Muscle layer of colon (tissue), 2 donors: ENCODE data around the gene CYP2W1.

Experiments
- H3K27ac ChIP-seq: one replicate; pipeline ENCODE4 v1.7.0; 2013; ENCODE audit warnings: low read depth, mild to moderate bottlenecking, low read length, moderate library complexity
- H3K27me3 ChIP-seq, 2 donors: one replicate each; pipeline ENCODE4 v1.7.0; 2013; ENCODE audit warnings: low read length in 2 of 2, mild to moderate bottlenecking in 2 of 2; ENCODE audit not compliant: insufficient read depth in 2 of 2, control insufficient read depth in 1 of 2
- H3K36me3 ChIP-seq: one replicate; pipeline ENCODE4 v1.7.0; 2013; ENCODE audit warnings: mild to moderate bottlenecking, low read length; ENCODE audit not compliant: insufficient read depth
- H3K4me1 ChIP-seq: one replicate; pipeline ENCODE4 v1.7.0; 2013; ENCODE audit warnings: mild to moderate bottlenecking, low read length; ENCODE audit not compliant: insufficient read depth
- H3K4me3 ChIP-seq, 2 donors: one replicate each; pipeline ENCODE4 v1.7.0; 2013; ENCODE audit warnings: low read length in 2 of 2, low read depth in 1 of 2, mild to moderate bottlenecking in 1 of 2, moderate library complexity in 1 of 2
- H3K9ac ChIP-seq: one replicate; pipeline ENCODE4 v1.7.0; 2013; ENCODE audit warnings: low read length
- H3K9me3 ChIP-seq: one replicate; pipeline ENCODE4 v1.7.0; 2013; ENCODE audit warnings: mild to moderate bottlenecking, low read length
- donor health status: abdominal sarcoma.
- donor health status: Adenocarcinoma of cecum.

CYP2W1 gene, protein sequence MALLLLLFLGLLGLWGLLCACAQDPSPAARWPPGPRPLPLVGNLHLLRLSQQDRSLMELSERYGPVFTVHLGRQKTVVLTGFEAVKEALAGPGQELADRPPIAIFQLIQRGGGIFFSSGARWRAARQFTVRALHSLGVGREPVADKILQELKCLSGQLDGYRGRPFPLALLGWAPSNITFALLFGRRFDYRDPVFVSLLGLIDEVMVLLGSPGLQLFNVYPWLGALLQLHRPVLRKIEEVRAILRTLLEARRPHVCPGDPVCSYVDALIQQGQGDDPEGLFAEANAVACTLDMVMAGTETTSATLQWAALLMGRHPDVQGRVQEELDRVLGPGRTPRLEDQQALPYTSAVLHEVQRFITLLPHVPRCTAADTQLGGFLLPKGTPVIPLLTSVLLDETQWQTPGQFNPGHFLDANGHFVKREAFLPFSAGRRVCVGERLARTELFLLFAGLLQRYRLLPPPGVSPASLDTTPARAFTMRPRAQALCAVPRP

DNA sequence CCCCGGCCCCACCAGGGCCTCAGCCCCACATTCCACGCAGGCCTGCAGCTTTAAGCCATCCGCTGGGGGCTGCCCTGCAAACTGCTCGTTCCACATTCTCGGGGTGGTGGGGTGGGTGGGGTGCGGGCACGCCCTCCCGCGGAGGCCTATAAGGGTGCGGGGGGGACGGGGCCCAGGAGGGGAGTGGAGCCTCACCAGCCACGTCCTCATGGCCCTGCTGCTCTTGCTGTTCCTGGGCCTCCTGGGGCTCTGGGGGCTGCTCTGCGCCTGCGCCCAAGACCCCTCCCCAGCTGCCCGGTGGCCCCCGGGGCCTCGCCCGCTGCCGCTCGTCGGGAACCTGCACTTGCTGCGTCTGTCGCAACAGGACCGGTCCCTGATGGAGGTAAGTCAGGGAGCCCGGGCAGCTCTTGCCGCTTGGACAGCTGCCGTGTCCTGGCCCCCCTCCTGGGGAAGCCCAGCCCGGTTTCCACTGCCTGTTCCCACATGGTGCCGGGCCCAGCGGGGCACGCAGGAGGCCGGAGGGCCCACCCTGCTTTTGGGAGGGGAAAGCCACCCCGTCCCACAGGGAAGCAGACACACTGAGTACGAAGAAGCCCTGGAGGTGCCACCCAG is at the start of gene CYP2W1:
TSS of gene CYP2W1 (plus strand) at position 178 of the 612 bp plus-strand sequence. CDS start at position 209, 31 bp downstream.
- H3K9me3 ChIP-seq, result no peaks in the 10 kb centered on the region
- no peaks in the 10 kb centered on the region for H3K36me3 ChIP-seq
- no peak within 1 kb of the TSS for H3K27ac ChIP-seq
- no peak within 1 kb of the TSS for H3K9ac ChIP-seq
- H3K4me3 ChIP-seq, result no peak within 1 kb of the TSS
- H3K4me1 ChIP-seq, result no peaks in the 10 kb centered on the region
- H3K27me3 ChIP-seq, result peaks cover 6 to 47% of the 10 kb centered on the region in 2 donors

DNA sequence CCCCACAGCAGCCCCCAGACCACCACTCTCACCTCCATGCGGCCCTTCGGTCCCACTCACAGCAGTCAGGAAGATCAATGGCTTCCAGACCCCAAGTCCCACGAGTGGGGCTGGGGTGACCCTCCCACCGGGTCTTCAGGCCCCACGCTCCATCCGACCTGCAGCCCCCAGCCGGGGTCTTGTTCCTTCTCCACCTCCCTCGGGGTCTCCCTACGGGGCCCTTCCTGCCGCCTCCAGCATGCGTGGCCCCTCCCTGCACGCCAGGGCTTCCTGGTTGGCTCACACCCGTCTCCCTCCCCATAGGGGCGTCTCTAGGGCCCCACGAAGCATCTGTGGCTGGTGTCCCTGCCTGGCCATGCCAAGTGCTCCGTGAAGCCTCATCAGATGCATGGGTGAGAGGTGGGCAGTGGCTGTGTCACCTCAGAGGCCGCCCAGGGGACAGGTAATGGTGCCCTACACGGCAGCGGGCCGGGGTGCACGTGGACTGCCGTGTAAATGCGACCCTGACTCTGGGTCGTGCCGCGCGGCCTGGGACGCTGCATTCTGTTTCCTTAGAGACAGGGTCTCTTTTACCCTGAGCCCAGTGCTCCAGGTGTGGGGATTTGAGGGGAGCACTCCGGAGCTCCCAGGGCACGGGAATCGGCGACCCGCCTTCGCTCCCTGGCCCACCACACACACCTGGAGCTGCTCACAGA is 48.4 kb upstream of the CYP2W1 start:
- no peaks in the 10 kb centered on the region for H3K36me3 ChIP-seq
- no peak overlapping the region for H3K4me3 ChIP-seq
- H3K27ac ChIP-seq, result no peak overlapping the region
- no peak overlapping the region for H3K9ac ChIP-seq
- no peaks in the 10 kb centered on the region for H3K4me1 ChIP-seq
- no peaks in the 10 kb centered on the region for H3K27me3 ChIP-seq
- H3K9me3 ChIP-seq, result no peaks in the 10 kb centered on the region

DNA sequence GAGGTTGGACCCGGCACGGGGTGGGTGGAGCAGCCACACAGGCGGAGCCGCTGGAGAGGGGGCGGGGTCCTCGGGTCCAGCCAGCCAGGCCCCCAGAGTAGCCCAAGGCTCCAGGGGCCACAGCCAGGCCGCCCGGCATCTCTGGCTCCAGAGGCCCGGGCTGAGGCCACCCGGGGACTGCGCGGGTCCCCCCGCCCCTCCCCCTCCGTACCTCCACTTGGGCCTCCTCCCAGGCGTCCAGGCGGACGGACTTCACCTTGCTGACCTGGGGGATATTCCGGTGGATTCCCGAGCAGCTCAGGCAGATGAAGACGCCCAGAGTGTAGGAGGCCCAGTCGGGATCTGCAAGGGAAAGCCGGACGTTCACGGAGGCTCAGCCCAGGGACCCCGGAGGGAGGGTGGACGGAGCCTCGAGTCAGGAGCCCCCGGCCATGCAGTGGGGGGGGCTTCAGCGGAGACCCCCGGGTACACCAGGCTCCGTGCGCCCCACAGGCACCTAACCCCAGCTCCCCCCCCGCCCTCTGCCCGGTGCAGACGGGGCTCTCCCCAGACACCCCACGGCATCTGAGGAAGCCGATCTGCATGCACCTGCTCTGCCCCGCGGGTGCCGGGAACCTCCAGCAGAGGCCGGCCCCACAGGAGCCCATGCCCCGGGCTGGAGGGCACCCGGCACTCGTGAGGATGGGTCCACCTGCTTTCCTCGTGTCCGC is 47.7 kb upstream of the CYP2W1 start:
- no peak overlapping the region for H3K9ac ChIP-seq
- no peak overlapping the region for H3K4me3 ChIP-seq
- H3K9me3 ChIP-seq, result no peaks in the 10 kb centered on the region
- no peaks in the 10 kb centered on the region for H3K4me1 ChIP-seq
- no peaks in the 10 kb centered on the region for H3K27me3 ChIP-seq
- H3K27ac ChIP-seq, result no peak overlapping the region
- H3K36me3 ChIP-seq, result no peaks in the 10 kb centered on the region

DNA sequence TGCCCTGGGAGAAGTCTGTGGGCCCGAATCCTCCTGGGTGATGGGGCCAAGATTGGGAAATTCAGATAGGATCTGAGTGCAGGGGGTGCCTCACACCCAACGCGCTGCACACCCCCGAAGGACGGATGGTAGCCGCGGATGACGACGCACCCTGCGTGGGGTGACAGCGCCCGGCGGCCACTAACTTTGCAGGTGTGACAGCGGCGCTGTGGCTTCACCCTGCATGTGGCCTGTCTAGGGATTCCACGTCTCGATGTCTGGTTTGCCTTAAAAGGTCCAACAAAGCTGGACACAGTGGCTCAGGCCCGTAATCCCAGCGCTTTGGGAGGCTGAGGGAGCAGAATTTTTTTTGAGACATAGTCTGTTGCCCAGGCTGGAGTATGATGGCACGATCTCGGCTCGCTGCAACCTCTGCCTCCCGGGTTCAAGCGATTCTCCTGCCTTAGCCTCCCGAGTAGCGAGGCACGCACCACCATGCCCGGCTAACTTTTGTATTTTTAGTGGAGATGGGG is 47.1 kb upstream of the CYP2W1 start:
- H3K4me3 ChIP-seq, result no peak overlapping the region
- no peak overlapping the region for H3K27ac ChIP-seq
- no peaks in the 10 kb centered on the region for H3K36me3 ChIP-seq
- no peak overlapping the region for H3K9ac ChIP-seq
- H3K9me3 ChIP-seq, result no peaks in the 10 kb centered on the region
- H3K27me3 ChIP-seq, result no peaks in the 10 kb centered on the region
- H3K4me1 ChIP-seq, result no peaks in the 10 kb centered on the region

DNA sequence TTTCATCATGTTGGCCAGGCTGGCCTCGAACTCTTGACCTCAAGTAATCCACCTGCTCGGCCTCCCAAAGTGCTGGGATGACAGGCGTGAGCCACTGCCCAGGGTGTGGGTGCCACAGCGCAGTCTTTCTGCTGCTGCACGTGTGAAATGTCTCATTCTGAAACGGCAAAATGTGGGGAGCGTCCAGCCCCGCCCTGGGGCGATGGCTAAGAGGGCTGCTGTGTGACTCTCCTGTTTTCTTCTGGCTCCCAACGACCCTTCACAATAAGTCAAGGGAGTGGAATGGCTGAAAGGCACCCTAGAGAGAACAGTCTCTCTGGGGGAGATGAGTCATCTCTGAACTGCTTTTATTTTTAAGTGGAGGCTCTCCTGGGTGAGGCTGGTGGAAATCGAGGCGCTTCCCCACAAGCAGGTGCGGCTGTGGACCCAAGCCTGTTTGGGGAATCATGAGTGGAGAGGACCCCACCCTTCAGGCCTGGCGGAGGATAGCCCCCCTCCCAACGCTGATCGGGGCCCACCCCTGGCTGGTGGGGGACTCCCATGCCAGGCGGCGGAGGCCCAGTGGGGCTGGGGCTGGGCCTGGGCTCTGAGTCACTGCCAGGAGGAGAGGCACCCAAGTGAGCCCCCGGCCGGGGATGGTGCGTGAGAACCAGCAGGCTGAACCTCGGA is 46.5 kb upstream of the CYP2W1 start:
- no peaks in the 10 kb centered on the region for H3K36me3 ChIP-seq
- H3K9me3 ChIP-seq, result no peaks in the 10 kb centered on the region
- no peaks in the 10 kb centered on the region for H3K27me3 ChIP-seq
- no peaks in the 10 kb centered on the region for H3K4me1 ChIP-seq
- H3K9ac ChIP-seq, result no peak overlapping the region
- H3K4me3 ChIP-seq, result no peak overlapping the region
- no peak overlapping the region for H3K27ac ChIP-seq

DNA sequence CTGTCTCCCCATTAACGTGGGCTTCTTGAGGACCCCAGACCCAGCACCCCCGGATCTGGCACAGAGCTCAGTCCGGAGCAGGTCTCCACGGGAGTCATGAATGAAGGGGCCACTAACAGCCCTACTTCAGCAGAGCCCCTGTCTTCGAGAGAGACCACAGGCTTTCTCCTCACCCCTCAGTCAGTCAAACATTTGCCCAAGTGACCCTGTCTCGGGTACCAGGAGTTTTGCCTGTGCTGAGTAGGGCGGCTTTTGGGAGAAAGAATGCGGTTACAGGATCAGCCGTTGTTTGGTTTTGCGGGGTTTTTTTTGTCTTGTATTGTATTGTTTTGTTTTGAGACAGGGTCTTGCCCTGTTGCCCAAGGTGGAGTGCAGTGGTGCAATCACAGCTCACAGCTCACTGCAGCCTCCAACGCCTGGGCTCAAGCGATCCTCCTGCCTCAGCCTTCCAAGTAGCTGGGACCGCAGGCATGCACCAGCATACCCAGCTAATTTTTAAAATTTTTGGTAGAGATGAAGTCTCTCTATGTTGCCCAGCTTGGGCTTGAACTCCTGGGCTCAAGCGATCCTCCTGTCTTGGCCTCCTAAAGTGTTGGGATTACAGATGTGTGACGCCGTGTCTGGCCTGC is 45.0 kb upstream of the CYP2W1 start:
- H3K27me3 ChIP-seq, result no peaks in the 10 kb centered on the region

DNA sequence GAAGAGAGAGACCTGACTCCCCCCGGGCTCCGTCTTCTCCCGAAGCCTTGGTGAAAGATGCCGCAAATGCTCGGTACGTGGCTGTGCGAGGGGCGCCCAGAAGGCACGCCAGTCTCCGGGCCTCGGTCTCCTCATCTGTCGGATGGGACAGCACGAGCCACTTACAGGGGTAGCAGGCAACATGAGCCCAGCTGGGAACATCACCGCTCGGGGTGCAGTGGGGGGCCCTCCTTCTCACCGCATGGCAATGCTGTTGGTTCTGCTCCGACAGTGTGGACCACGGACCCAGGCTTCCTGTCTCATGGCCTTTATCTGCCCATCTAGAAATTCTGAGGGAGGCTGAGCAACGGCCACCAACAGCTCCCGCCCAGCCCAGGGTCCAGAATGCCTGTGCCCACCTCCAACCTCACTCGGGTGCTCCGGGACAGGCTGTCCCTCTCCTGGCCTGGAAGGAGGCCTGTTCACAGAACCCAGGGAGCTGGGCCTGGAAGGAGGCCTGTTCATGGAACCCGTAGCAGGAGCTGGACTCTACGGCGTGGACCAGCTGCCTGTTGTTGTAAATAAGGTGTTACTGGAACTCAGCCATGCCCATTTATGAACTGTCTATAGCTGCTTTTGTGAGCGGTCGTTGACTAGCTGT is 44.3 kb upstream of the CYP2W1 start:
- H3K27ac ChIP-seq, result no peak overlapping the region
- H3K9ac ChIP-seq, result no peak overlapping the region
- H3K27me3 ChIP-seq, result no peaks in the 10 kb centered on the region
- H3K9me3 ChIP-seq, result no peaks in the 10 kb centered on the region
- no peak overlapping the region for H3K4me3 ChIP-seq
- H3K36me3 ChIP-seq, result no peaks in the 10 kb centered on the region
- H3K4me1 ChIP-seq, result no peaks in the 10 kb centered on the region

More for the DNA sequence above, 45.0 kb upstream of the CYP2W1 start:
- no peak overlapping the region for H3K27ac ChIP-seq
- no peaks in the 10 kb centered on the region for H3K9me3 ChIP-seq
- no peak overlapping the region for H3K4me3 ChIP-seq
- H3K36me3 ChIP-seq, result no peaks in the 10 kb centered on the region
- H3K9ac ChIP-seq, result no peak overlapping the region
- H3K4me1 ChIP-seq, result no peaks in the 10 kb centered on the region

DNA sequence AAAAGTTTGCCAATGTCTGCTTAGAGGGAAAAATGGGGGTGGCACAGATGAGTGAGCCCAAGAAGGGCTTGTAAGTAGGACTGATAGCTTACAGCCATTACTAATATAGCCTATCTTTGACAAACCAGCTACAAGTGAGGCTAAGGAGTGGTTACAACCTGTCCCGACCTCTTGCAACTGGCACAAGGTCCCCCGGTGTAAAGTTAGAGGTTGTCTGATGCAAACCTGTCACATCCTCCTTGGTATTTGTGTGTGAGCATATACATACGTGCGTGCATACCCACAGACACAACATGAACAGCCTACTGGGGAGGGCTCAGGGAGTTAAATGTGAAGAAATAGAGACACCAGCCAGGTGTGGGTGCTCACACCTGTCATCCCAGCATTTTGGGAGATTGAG is 43.1 kb upstream of the CYP2W1 start:
- H3K4me3 ChIP-seq, result no peak overlapping the region

DNA sequence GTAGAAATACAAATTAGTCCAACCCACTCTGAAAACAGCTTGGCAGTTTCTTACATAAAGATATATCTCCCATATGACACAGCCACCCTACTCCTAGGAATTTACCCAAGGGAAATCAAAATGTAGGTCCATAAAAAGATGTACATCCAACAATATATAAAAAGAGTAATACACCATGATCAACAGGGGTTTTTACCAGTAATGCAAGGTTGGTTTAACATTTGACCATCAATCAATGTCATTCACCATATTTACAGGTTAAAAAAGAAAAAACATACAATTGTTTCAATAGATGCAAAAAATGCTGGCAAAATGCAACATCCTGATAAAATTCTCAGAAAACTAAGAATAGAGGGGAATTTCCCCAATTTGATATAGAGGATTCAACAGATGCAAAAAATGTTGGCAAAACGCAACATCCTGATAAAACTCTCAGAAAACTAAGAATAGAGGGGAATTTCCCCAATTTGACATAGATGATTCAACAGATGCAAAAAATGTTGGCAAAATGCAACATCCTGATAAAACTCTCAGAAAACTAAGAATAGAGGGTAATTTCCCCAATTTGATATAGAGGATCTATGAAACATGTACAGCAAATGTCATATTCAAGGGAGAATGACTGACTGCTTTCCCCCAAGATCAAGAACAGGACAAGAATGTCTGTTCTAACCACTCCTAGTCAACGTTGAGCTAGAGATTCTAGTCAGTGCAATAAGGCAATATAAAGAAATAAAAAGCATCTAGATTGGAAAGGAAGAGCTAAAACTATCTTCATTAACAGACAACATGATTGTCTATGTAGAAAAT is 42.2 kb upstream of the CYP2W1 start:
- Histone ChIP-seq H3K9ac (no peak overlapping the region), H3K9me3 (no peaks in the 10 kb centered on the region), H3K27me3 (no peaks in the 10 kb centered on the region), H3K27ac (no peak overlapping the region), H3K4me1 (no peaks in the 10 kb centered on the region), H3K4me3 (no peak overlapping the region), H3K36me3 (no peaks in the 10 kb centered on the region)

More for the DNA sequence above, 43.1 kb upstream of the CYP2W1 start:
- no peak overlapping the region for H3K27ac ChIP-seq
- H3K36me3 ChIP-seq, result no peaks in the 10 kb centered on the region
- H3K9ac ChIP-seq, result no peak overlapping the region
- no peaks in the 10 kb centered on the region for H3K9me3 ChIP-seq
- no peaks in the 10 kb centered on the region for H3K4me1 ChIP-seq
- no peaks in the 10 kb centered on the region for H3K27me3 ChIP-seq
